CD4-positive, alpha-beta T cell treated with Interferon alpha-2 for 1 hour (primary cell): Measurements from ENCODE around the gene CEP192.
A peak's percentile ranks its signal among the peaks of the same experiment; 100 is the strongest.

Experiments used
- DNase-seq, 2 donors: peaks; one replicate each; pipeline ENCODE4 v3.0.0-alpha.2; 2020 to 2022

The CEP192 gene

GRCh38 chr18:13101659-13102197 lies 110.6 kb downstream of the CEP192 start:
- no peak for DNase-seq

- DNase-seq = no peak
Measured at GRCh38 chr18:13103366-13103765, 112.2 kb downstream of the CEP192 start.

GRCh38 chr18:13105059-13105458 lies 113.9 kb downstream of the CEP192 start:
- no peak for DNase-seq

GRCh38 chr18:13107074-13107473 lies 115.9 kb downstream of the CEP192 start:
- no peak for DNase-seq

GRCh38 chr18:13108330-13108729 lies 117.2 kb downstream of the CEP192 start:
- no peak for DNase-seq

GRCh38 chr18:13110559-13110958 lies 119.4 kb downstream of the CEP192 start:
- DNase-seq = no peak

GRCh38 chr18:13112982-13113381 lies 121.8 kb downstream of the CEP192 start:
- DNase-seq = peak in 1 of 2 donors; percentile 27

GRCh38 chr18:13120255-13120654 lies 129.1 kb downstream of the CEP192 start:
- no peak for DNase-seq

- DNase-seq = no peak
Measured at GRCh38 chr18:13120983-13121441, 129.8 kb downstream of the CEP192 start.

GRCh38 chr18:13124411-13124810 lies 133.2 kb downstream of the CEP192 start:
- DNase-seq = no peak

GRCh38 chr18:13125191-13125590 lies 134.0 kb downstream of the CEP192 start:
- no peak for DNase-seq

GRCh38 chr18:13126966-13127598 lies 135.9 kb downstream of the CEP192 start:
- no peak for DNase-seq

GRCh38 chr18:13131283-13131682 lies 140.1 kb downstream of the CEP192 start:
- no peak for DNase-seq

- no peak for DNase-seq
Measured at GRCh38 chr18:13134551-13135401, 143.6 kb downstream of the CEP192 start.

GRCh38 chr18:13136056-13136903 lies 145.1 kb downstream of the CEP192 start:
- peak; percentile 25 to 31 for DNase-seq

- DNase-seq = peak; percentile 20 to 40
Measured at GRCh38 chr18:13136904-13137669, 145.9 kb downstream of the CEP192 start.

- peak; percentile 88 to 91 for DNase-seq
Measured at GRCh38 chr18:13137670-13138419, 146.7 kb downstream of the CEP192 start.

GRCh38 chr18:13138420-13139139 lies 147.4 kb downstream of the CEP192 start:
- peak in 1 of 2 donors; percentile 7 for DNase-seq

- peak in 1 of 2 donors; percentile 5 for DNase-seq
Measured at GRCh38 chr18:13139885-13140450, 148.8 kb downstream of the CEP192 start.

GRCh38 chr18:13141209-13141608 lies 150.0 kb downstream of the CEP192 start:
- no peak for DNase-seq
